IPS DF 4.7 (cell line): ENCODE results near the gene CDH4.

Source experiments
- DNase-seq: peaks from one replicate; pipeline ENCODE4 v3.0.0-alpha.2; 2013; ENCODE audit warnings: low spot score; ENCODE audit errors: extremely low read depth

Gene CDH4

GRCh38 chr20:61663521-61664425 is 411.7 kb downstream of the CDH4 start:
- no peak for DNase-seq

GRCh38 chr20:61664556-61665320 is 412.7 kb downstream of the CDH4 start:
- DNase-seq: no peak

DNA sequence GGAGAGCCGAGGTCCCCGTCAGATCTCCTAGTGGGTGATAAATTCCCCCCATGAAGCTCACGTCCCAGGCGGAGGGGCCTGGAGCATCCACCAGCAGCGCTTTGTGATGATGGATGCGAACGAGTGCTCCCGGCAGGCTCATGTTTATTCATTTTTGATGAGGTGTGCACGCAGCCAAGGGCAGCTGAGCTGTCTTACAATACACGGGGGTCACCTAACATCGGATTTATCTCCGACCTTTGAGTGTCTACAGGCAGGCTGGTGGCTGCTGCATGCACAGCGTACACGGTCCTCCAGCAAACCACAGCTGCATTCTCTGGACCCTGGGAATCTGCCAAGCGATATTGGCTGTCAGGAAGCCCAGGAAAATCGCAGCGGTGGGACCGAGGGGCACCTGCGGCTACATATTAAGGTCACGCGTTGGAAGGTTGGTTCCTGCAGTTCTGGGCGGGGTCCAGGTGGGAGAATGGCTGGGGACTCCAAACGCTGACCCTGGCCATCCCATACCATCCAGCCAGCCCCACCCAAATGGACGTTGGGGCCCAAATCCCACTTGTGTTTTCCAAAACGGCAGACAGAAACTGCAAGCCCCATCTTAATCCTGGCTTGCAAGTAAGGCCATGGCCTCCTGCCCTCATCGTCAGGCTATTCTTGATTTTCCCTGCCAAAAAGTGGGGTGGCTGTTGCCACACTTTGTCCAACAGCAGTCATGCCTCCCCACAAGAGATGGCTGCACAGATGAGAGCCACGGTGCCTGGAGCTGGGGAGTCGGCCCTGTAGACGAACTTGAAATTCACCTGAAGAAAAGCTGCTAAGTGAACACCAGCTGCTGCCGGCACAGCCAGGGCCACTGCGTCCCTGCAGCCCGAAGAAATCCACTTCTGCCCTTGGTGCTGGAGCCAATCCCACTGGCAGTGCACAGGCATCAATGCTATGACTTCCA is 413.7 kb downstream of the CDH4 start:
- no peak for DNase-seq

GRCh38 chr20:61666471-61666832 is 414.4 kb downstream of the CDH4 start:
- no peak for DNase-seq

DNA sequence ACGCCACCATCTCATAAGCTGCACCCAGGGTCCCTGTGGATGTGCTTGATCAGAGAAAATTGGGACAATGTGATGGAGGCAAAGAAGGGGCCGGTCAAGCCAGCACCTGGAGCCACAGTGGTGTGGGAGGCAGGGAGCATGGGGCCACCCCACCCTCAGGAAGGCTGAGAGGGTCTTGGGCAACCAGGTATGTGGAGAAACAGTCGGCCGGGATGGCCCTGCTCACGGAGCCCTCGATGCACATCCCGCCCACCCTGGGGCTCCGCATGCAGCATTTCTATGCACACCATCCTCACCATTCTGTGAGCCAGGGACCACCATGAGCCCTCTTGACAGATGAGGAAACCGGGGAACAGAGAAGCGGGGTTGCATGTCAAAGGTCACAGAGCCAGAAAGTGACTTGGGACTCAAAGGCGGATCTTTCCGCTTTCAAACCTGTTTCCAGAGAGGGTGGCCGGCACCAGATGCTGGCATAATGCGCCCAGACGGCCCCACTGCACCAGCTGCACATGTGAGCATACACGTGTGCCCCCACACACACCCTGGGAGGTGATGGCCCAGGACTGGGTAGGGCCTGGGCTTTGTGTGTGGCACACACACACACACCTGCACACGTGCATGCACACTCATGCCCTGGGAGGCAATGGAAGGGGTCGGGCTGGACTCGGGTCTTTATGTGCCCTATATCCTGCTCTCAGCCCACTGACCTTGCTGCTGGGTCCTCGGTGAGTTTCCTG is 415.2 kb downstream of the CDH4 start:
- DNase-seq: no peak

GRCh38 chr20:61668065-61668650 is 416.1 kb downstream of the CDH4 start:
- no peak for DNase-seq

GRCh38 chr20:61668771-61669503 is 416.9 kb downstream of the CDH4 start:
- no peak for DNase-seq

GRCh38 chr20:61670274-61670673 is 418.2 kb downstream of the CDH4 start:
- DNase-seq: no peak

DNA sequence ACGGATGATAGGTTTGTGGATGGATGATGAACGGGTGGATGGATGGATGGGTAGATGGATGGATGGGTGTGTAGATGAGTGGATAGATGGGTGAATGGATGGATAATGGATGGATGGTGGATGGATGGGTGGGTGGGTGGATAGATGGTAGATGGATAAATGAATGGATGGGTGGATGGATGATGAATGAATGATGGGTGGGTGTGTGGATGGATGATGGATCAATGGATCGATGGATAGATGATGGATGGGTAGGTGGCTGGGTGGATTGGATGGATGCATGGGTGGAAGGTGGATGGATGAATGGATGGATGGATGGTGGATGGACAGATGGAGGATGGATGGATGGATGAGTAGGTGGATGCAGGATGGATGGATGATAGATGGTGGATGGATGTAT is 419.5 kb downstream of the CDH4 start:
- no peak for DNase-seq

- DNase-seq: no peak
Observed at GRCh38 chr20:61673152-61673847, 421.2 kb downstream of the CDH4 start.

GRCh38 chr20:61674121-61674520 is 422.1 kb downstream of the CDH4 start:
- DNase-seq: no peak

- no peak for DNase-seq
Observed at GRCh38 chr20:61674688-61675087, 422.6 kb downstream of the CDH4 start.

DNA sequence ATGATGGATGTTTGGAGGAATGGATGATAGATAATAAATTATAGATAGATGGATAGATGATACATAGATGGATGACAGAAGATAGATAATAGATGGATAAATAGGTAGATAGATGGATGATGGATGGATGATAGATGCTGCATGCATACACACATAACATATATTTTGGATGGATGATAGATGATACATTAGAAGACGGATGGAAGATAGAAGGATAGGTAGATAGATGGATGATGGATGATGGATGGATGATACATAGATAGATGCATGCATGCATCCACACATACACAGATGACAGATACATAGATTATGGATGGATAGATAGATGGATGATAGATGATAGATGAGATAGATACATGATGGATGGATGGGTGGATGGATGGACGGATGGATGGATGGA is 425.9 kb downstream of the CDH4 start:
- DNase-seq: no peak

DNA sequence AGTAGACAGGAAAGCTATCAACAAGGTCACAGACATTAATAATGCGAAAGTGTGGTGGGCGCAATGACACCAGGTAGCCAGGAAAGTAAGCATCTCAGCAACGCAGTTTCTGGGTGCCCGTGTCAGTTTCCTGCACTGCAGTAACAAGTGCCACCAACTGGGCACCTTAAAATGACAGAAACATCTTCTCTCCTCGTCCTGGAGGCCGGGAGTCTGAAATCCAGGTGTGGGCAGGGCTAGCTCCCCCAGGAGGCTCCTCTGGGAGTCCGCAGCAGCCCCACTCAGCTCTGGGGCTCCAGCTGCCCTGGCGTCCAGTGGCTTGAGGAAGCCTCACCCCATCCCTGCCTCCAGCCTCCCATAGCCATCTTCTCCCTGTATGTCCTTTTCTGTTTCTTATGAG is 426.4 kb downstream of the CDH4 start:
- no peak for DNase-seq

DNA sequence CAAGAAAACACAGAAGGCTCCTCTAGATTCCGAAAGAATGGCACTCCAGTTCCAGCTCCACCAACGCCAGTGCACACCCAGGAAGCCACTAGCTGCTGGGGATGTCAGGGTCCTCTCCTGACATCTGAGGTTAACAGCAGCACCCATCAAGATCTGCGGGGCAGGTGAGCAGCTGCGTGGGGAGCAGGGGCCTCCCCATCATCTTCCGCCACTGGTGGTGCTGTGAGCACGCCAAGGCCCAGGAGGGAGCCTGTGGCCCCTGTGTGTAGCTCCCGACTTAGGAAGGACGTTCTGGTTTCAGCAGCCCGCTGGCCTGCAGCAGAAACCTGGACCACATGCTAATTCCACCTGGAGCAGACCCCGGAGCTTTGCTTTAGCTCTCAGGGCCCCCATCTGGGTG is 427.4 kb downstream of the CDH4 start:
- no peak for DNase-seq

DNA sequence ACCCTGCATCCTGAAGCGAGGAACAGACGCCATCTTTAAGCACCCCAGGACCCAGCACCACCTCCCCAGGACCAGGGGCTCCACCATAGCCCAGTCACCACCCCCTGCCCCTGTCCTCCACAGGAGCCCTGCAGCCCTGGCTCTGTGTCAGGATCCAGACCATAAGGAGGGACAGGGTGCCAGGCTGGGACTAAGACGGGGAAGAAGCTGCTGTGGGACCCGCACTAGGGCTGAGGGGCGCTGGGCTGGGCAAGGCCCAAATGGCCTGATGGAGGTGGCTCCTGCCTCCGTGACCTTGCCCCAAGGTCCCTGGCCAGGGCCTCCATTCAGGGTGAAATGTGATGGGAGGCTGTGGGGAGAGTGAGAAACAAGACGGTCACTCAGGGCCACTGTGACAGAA is 428.0 kb downstream of the CDH4 start:
- DNase-seq: no peak

DNA sequence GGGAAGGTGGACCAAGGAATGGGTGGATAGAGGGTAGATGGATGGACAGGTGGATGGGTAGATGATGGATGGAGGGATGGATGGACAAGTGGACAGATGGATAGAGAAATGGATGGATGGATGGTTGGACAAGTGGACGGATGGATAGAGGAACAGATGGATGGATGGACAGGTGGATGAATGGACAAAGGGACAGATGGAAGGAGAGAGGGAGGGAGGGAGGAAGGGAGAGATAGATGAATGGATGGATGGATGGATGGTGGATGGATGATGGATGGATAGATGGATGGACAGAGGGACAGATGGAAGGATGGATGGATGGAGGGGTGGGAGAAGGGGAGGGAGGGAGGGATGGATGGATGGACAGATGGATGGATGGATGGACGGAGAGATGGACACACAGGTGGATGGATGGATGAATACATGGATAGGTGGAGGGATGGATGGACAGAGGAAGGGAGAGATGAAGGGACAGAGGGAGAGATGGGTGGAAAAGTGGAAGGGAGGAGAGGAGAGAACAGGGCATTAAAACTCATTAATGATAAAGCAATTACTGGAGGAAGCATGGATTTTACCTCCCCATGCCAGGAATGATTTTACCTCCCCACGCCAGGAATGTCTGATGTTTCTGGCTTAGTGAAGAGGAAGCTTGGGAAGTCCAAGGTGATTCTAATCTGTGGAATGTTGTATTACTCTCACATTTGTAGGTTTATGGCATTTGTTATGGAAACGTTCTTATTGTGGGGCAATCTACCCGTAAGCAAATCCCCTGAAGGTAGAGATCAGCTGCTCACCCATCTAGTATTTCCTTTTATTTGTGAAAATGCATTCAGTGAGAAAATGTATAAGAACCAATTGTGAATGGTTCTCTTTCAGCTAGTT is 430.3 kb downstream of the CDH4 start:
- no peak for DNase-seq

DNA sequence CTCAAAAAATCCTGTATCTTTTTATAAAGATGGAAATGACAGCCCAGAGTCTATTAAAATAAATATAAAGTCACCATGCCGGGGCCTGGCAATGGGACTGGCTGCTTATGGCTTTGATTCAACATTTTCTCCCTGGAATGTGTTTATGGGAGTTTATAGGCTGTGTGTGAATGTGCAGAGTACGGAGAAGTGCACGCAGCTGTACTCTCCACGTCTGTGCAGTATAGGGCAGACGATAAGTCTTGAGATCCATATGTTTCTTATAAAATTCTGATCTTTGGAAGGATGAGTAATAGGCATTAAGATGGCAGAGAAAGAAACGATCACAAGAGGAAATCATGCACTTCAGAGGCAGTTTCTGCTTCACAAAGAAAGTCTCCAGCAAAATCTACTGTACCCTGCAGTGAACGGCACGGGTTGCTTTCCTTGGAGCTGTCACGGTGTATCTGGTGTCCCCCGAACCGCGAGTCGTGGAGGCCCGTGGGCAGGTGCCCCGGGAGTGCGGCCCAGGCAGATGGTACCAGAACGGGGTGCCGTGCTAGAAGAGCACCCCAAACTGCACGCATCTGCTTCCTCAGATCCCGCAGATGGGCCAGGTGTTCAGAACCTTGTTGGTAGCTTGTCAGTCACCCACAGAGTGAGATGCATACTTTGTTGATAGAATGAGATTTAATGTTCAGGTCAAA is 431.1 kb downstream of the CDH4 start:
- DNase-seq: no peak
